ENCODE results near the gene SESN3. TPM values are rescaled to one million over a fixed set of nuclear protein-coding genes. Genes with fewer than 3 reads are reported as not detected.

SESN3 gene
- polyA plus RNA-seq, 1 donor from 2014 or later = 11.1 TPM

DNA sequence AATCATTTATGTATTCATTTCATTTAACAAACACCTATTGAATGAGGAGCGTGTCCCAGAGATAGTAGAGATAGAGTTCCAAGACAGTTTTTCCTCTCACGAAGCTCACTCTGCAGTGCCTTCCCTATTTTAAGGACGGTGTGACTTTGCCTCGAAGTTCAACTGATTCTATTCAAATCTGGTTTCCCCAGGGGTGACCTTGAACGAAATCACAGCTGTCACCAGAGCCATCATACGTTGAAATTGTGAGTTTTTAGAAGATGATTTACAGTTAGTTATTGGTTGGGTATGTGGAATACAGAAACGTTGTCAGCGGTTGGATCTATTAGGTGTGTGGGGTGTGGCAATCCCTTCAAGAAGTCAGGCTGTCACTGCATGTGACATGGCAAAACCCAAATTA lies 33.9 kb upstream of the SESN3 start:
- Histone ChIP-seq H3K9me3 (ENCODE audit: low read length) (no peaks in the 10 kb centered on the region), H3K4me3 (ENCODE audit: low read length) (no peak overlapping the region), H3K4me2 (ENCODE audit: low read length) (no peak overlapping the region), H3K79me2 (replicated peaks; ENCODE audit: insufficient read depth, low read length) (no peaks in the 10 kb centered on the region), H3K9me2 (ENCODE audit: insufficient read depth, low read length) (no peaks in the 10 kb centered on the region), H3K9ac (ENCODE audit: low read length) (no peak overlapping the region), H3K27me3 (ENCODE audit: insufficient read depth, low read depth, low read length) (no peaks in the 10 kb centered on the region), H2AFZ (ENCODE audit: low read depth, low read length) (no peak overlapping the region), H3F3A (ENCODE audit: insufficient read depth, low read length, poor library complexity, severe bottlenecking) (no peaks in the 10 kb centered on the region), H3K36me3 (ENCODE audit: insufficient read depth, low read length) (no peaks in the 10 kb centered on the region), H4K20me1 (ENCODE audit: insufficient read depth) (no peaks in the 10 kb centered on the region), H3K27ac (ENCODE audit: low read length) (no peak overlapping the region)
- no peak for TF ChIP-seq SMC3 (conservative IDR thresholded peaks at IDR 0.05; ENCODE audit: poor library complexity)
- TF ChIP-seq EZH2 (IDR thresholded peaks at IDR 0.05; ENCODE audit: borderline replicate concordance, insufficient read depth, low read length, poor library complexity, severe bottlenecking) = no peak
- TF ChIP-seq, protein P1, sequence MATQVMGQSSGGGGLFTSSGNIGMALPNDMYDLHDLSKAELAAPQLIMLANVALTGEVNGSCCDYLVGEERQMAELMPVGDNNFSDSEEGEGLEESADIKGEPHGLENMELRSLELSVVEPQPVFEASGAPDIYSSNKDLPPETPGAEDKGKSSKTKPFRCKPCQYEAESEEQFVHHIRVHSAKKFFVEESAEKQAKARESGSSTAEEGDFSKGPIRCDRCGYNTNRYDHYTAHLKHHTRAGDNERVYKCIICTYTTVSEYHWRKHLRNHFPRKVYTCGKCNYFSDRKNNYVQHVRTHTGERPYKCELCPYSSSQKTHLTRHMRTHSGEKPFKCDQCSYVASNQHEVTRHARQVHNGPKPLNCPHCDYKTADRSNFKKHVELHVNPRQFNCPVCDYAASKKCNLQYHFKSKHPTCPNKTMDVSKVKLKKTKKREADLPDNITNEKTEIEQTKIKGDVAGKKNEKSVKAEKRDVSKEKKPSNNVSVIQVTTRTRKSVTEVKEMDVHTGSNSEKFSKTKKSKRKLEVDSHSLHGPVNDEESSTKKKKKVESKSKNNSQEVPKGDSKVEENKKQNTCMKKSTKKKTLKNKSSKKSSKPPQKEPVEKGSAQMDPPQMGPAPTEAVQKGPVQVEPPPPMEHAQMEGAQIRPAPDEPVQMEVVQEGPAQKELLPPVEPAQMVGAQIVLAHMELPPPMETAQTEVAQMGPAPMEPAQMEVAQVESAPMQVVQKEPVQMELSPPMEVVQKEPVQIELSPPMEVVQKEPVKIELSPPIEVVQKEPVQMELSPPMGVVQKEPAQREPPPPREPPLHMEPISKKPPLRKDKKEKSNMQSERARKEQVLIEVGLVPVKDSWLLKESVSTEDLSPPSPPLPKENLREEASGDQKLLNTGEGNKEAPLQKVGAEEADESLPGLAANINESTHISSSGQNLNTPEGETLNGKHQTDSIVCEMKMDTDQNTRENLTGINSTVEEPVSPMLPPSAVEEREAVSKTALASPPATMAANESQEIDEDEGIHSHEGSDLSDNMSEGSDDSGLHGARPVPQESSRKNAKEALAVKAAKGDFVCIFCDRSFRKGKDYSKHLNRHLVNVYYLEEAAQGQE (IDR thresholded peaks at IDR 0.05; ENCODE audit: borderline replicate concordance) = no peak
- no peak for TF ChIP-seq MXI1 (conservative IDR thresholded peaks at IDR 0.05; ENCODE audit: poor library complexity, severe bottlenecking)
- TF ChIP-seq TAF1 (IDR thresholded peaks at IDR 0.05; ENCODE audit: low read depth) = no peak
- TF ChIP-seq, protein P2, sequence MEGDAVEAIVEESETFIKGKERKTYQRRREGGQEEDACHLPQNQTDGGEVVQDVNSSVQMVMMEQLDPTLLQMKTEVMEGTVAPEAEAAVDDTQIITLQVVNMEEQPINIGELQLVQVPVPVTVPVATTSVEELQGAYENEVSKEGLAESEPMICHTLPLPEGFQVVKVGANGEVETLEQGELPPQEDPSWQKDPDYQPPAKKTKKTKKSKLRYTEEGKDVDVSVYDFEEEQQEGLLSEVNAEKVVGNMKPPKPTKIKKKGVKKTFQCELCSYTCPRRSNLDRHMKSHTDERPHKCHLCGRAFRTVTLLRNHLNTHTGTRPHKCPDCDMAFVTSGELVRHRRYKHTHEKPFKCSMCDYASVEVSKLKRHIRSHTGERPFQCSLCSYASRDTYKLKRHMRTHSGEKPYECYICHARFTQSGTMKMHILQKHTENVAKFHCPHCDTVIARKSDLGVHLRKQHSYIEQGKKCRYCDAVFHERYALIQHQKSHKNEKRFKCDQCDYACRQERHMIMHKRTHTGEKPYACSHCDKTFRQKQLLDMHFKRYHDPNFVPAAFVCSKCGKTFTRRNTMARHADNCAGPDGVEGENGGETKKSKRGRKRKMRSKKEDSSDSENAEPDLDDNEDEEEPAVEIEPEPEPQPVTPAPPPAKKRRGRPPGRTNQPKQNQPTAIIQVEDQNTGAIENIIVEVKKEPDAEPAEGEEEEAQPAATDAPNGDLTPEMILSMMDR (IDR thresholded peaks at IDR 0.05; ENCODE audit: poor library complexity, severe bottlenecking) = no peak

DNA sequence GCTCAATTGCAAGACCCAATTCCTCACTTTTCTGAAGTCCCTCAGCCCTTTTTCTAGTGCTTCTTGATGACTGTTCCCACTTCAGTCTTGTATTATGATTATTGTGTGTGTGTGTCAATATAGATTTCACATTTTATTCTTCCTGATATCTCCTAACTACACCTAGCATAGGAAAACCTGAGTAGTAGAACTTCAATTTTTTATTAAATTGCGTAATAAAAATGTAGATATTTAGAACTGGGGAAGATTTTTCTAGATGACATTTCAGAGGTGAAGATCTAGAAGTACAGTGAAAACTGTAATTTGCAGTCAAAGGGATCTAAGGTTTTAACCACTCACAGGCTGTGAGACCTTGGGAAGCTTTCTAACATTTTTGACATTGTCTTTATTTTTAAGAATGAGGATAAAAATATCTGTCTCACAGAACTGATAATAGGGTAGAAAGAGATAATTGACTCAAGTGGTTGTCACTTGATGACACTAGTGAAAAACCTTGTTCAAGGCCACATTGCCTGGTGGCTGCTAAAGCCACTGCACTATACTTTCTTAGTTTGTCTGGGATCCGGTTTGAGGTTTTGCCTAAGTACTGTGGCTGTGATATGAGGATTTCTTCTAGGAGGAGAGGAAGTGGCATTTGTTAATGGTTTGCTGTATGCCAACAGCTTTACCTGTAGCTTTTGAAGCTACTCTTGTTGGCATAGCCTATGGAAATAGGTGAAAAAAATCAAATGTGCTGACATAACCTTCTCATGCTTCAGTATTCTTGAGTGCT lies 32.2 kb upstream of the SESN3 start:
- Histone ChIP-seq H2AFZ (ENCODE audit: low read depth, low read length) (no peak overlapping the region), H3K9me2 (ENCODE audit: insufficient read depth, low read length) (no peaks in the 10 kb centered on the region), H3K79me2 (replicated peaks; ENCODE audit: insufficient read depth, low read length) (no peaks in the 10 kb centered on the region), H3K27ac (ENCODE audit: low read length) (no peak overlapping the region), H4K20me1 (ENCODE audit: insufficient read depth) (no peaks in the 10 kb centered on the region), H3K4me2 (ENCODE audit: low read length) (no peak overlapping the region), H3F3A (ENCODE audit: insufficient read depth, low read length, poor library complexity, severe bottlenecking) (no peaks in the 10 kb centered on the region), H3K9me3 (ENCODE audit: low read length) (no peaks in the 10 kb centered on the region), H3K36me3 (ENCODE audit: insufficient read depth, low read length) (no peaks in the 10 kb centered on the region), H3K27me3 (ENCODE audit: insufficient read depth, low read depth, low read length) (no peaks in the 10 kb centered on the region), H3K4me3 (ENCODE audit: low read length) (no peak overlapping the region), H3K9ac (ENCODE audit: low read length) (no peak overlapping the region)
- TF ChIP-seq POLR2AphosphoS5 (IDR thresholded peaks at IDR 0.05) = no peak

DNA sequence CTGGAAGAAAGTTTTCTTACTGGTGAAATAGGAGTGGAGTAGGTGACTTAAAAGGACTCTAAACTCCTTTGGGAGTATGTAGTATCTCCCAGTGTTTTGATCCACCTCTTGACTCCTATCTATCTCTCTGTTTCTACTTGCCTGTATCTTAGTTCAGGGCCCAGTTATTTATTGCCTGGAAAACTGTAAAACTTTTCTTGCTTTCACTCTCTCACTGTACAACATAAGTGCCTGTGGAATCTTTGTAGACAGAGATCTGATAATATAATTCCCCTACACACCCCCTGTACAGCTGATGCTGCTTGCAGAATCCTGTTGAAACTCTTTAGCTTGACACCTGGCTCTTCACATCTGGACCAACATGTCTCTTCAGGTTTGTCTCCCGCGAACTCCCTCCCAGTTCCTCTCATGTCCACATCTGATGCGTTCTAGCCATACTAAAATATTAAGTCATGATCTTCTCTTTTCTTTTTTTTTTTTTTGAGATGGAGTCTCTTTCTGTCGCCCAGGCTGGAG lies 26.5 kb upstream of the SESN3 start:
- no peaks in the 10 kb centered on the region for H4K20me1 ChIP-seq (ENCODE audit: insufficient read depth)
- no peak overlapping the region for H3K4me3 ChIP-seq (ENCODE audit: low read length)
- no peaks in the 10 kb centered on the region for H3K9me2 ChIP-seq (ENCODE audit: insufficient read depth, low read length)
- no peaks in the 10 kb centered on the region for H3K36me3 ChIP-seq (ENCODE audit: insufficient read depth, low read length)
- no peak overlapping the region for H3K27ac ChIP-seq (ENCODE audit: low read length)
- H3K27me3 ChIP-seq (ENCODE audit: insufficient read depth, low read depth, low read length) = no peaks in the 10 kb centered on the region
- no peak overlapping the region for H3K9ac ChIP-seq (ENCODE audit: low read length)
- H3K9me3 ChIP-seq (ENCODE audit: low read length) = no peaks in the 10 kb centered on the region
- H2AFZ ChIP-seq (ENCODE audit: low read depth, low read length) = no peak overlapping the region
- TF ChIP-seq, protein P1 (IDR thresholded peaks at IDR 0.05; ENCODE audit: borderline replicate concordance) = no peak
- no peak overlapping the region for H3K4me2 ChIP-seq (ENCODE audit: low read length)
- H3K79me2 ChIP-seq (replicated peaks; ENCODE audit: insufficient read depth, low read length) = no peaks in the 10 kb centered on the region
- peaks cover 6% of the 10 kb centered on the region for H3F3A ChIP-seq (ENCODE audit: insufficient read depth, low read length, poor library complexity, severe bottlenecking)
